Measurements from ENCODE around the gene HSD11B1L. TPM values are rescaled to one million over a fixed set of nuclear protein-coding genes. Genes with fewer than 3 reads are reported as not detected.
"Not testable (repeated sequence)": the region's sequence is repeated elsewhere in the genome, so short reads cannot be mapped to it uniquely, and the experiment has no call there.

HSD11B1L gene
- total RNA-seq, 2 donors from 2014 or later, result 3.2 to 5.2 TPM

DNA sequence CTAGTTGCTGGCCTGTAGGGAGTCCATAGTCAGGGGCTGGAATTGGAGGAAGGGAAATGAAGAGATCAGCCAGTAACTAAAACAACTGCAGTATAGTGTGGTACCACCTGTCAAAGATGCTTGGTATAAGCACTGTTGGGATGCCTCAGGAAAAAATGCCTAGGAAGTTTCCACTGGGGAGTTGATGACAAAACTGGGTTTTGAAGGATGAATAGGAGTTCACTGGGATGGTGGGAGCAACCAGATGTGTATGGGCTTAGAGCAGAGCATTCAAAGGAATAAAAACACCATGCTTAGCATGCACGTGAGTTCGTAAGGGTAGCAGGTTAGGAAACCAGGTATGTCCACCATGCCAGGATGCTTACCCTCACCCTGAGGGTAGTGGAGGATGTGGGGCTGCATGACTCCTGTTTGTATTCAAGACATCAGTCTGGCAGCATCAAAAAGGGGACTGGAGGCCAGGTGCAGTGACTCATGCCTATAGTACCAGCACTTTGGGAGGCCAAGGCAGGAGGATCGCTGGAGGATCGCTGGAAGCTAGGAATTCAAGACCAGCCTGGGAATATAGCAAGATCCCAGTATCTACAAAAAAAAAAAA lies 46.7 kb downstream of the HSD11B1L start:
- DNase-seq (ENCODE audit: low spot score in 2 of 2), result no peak
- Mint-ChIP-seq H3K27ac (no peak overlapping the region), H3K9me3 (no peaks in the 10 kb centered on the region), H3K36me3 (no peaks in the 10 kb centered on the region)
- ATAC-seq, result no peak

DNA sequence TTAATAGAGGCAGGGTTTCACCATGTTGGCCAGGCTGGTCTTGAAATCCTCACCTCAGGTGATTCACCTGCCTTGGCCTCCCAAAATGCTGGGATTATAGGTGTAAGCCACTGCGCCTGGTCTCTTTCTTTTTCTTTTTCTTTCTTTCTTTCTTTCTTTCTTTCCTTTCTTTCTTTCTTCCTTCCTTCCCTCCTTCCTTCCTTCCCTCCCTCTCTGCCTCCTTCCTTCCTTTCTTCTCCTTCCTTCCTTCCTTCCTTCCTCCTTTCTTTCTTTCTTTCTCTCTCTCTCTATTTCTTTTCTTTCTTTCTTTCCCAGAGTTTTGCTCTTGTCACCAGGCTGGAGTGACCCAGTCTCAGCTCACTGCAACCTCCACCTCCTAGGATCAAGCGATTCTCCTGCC lies 52.3 kb downstream of the HSD11B1L start:
- peak overlapping the region in 1 of 2 donors; percentile 51 for H3K27ac Mint-ChIP-seq
- ATAC-seq; H3K9me3 Mint-ChIP-seq; DNase-seq (ENCODE audit: low spot score in 2 of 2); H3K36me3 Mint-ChIP-seq: not testable (repeated sequence)

Other genes with a start within 250 kb of the HSD11B1L start
- gene ZNRF4, start 225.6 kb upstream of the HSD11B1L start, total RNA-seq, result not detected
- gene TINCR, start 113.1 kb upstream of the HSD11B1L start, total RNA-seq, result 1 to 10 TPM in 1 of 2 donors, under 1 TPM in 1; 0.82 to 1.7 TPM
- 100 to 1,000 TPM; 107 to 233 TPM for gene SAFB2, start 58.3 kb upstream of the HSD11B1L start, total RNA-seq
- 100 to 1,000 TPM; 127 to 154 TPM for gene SAFB, start 57.9 kb upstream of the HSD11B1L start, total RNA-seq
- gene MICOS13, start 511 bp upstream of the HSD11B1L start, total RNA-seq, result 10 to 100 TPM; 32.0 to 47.2 TPM
- gene RPL36, start 9.3 kb downstream of the HSD11B1L start, total RNA-seq, result 1,000 to 10,000 TPM; 1,044 to 1,174 TPM
- gene LONP1, start 39.1 kb downstream of the HSD11B1L start, total RNA-seq, result 100 to 1,000 TPM; 178 to 359 TPM
- not detected for gene CATSPERD, start 39.6 kb downstream of the HSD11B1L start, total RNA-seq
- 1 to 10 TPM; 1.8 to 7.4 TPM for gene PRR22, start 103.7 kb downstream of the HSD11B1L start, total RNA-seq
- gene DUS3L, start 110.1 kb downstream of the HSD11B1L start, total RNA-seq, result 10 to 100 TPM; 47.2 to 56.3 TPM
- gene NRTN, start 124.0 kb downstream of the HSD11B1L start, total RNA-seq, result 1 to 10 TPM; 1.1 to 2.1 TPM
- under 1 TPM in 1 of 2 donors, not detected in 1; 0.27 TPM for gene FUT6, start 158.7 kb downstream of the HSD11B1L start, total RNA-seq
- under 1 TPM in 1 of 2 donors, not detected in 1; 0.32 TPM for gene FUT3, start 170.4 kb downstream of the HSD11B1L start, total RNA-seq
- gene FUT5, start 189.5 kb downstream of the HSD11B1L start, total RNA-seq, result under 1 TPM; 0.23 to 0.36 TPM
- 100 to 1,000 TPM; 206 to 224 TPM for gene NDUFA11, start 222.8 kb downstream of the HSD11B1L start, total RNA-seq
- gene VMAC, start 223.8 kb downstream of the HSD11B1L start, total RNA-seq, result 1 to 10 TPM; 3.8 to 3.9 TPM
- 1 to 10 TPM; 5.1 to 6.0 TPM for gene CAPS, start 233.2 kb downstream of the HSD11B1L start, total RNA-seq

Data from activated naive CD4-positive, alpha-beta T cell treated with anti-CD3 and anti-CD28 coated beads, Interleukin-2, amount 50 U/mL, for 72 hours (primary cell).